Measurements from ENCODE around the gene ADAMTSL2. TPM values are rescaled to one million over a fixed set of nuclear protein-coding genes. Genes with fewer than 3 reads are reported as not detected.
A peak's percentile ranks its signal among the peaks of the same experiment; 100 is the strongest.

The ADAMTSL2 gene
- total RNA-seq, 2 experiments from 2014 or later, result 0.11 to 0.25 TPM

DNA sequence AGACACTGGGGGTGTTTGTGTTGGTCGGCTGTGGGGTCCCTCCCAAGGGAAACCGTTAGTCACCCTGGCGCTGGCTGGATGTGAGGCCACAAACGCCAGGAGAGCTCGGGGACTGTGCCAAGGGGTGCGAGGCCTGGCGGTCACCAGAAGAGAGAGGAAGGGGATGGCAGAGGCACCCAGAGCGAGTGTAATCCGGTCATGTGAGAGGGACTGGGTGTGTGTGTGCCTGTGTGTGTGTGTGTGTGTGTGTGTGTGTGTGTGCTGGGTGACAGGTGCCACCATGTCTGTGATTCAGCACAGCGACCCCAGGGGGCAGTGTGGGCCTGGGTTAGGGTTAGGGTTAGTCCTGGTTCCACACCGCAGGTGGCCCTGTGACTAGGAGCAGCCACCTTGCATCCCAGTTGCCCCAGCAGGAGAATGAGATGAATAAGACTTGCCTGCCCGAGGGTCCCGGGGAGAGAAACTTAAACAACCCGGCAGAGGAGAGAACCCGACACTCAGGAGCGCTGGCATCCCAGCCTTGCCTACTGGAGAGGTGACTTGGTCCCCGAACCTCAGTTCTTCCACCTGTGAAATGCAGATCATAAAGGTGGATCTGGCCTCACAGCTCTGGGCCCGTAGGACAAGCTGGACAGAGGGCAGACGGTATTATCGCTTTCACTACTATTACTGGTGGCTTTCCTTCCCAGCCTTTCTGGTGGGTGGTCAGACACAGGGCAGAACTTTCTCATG lies 1.4 kb upstream of the ADAMTSL2 start:
- POLR2A ChIA-PET, result no interaction called here
- Mint-ChIP-seq H3K9me3 (no peaks in the 10 kb centered on the region), H3K4me1 (ENCODE audit: low read depth) (peaks cover 12% of the 10 kb centered on the region), H3K36me3 (ENCODE audit: low read depth) (no peaks in the 10 kb centered on the region), H3K27ac (no peak overlapping the region), H3K4me3 (no peak overlapping the region), H3K27me3 (peaks cover 5% of the 10 kb centered on the region)
- CTCF ChIA-PET, result interaction anchor here (0.7 to 2.4 kb wide), 9 partner anchors 10 to 210 kb away, joined by 3 to 15 read pairs (median 3); no protein-coding TSS in a partner anchor
- peak; percentile 85 for ATAC-seq
- DNase-seq, result peak; percentile 87
- TF ChIP-seq, protein P1, sequence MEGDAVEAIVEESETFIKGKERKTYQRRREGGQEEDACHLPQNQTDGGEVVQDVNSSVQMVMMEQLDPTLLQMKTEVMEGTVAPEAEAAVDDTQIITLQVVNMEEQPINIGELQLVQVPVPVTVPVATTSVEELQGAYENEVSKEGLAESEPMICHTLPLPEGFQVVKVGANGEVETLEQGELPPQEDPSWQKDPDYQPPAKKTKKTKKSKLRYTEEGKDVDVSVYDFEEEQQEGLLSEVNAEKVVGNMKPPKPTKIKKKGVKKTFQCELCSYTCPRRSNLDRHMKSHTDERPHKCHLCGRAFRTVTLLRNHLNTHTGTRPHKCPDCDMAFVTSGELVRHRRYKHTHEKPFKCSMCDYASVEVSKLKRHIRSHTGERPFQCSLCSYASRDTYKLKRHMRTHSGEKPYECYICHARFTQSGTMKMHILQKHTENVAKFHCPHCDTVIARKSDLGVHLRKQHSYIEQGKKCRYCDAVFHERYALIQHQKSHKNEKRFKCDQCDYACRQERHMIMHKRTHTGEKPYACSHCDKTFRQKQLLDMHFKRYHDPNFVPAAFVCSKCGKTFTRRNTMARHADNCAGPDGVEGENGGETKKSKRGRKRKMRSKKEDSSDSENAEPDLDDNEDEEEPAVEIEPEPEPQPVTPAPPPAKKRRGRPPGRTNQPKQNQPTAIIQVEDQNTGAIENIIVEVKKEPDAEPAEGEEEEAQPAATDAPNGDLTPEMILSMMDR (IDR thresholded peaks at IDR 0.05), result peak; percentile 55
- intact Hi-C loops (cut with micrococcal nuclease), result loop anchor here (10.0 kb wide), 1 partner anchor 192 kb away; no protein-coding TSS in a partner anchor

DNA sequence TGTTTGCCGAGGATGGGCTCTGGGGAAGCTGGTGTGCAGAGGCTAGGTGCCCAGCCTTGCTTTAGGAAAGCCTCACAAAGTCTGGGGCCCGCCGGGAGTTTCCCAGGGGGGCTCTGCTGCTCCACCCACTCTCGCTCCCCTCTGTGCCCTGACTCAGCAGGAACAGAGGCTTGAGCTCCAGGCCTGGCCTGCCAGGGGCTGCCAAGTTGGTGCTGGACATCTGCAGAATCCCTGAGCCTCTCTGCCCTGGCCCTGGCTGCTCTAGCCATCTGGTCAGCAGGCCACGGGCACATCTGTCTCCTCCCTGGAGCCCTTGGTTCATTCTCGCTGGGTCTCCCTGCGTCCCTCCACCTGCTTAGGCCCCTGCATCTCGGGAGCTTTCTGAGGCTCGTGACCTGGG lies 647 bp upstream of the ADAMTSL2 start:
- H3K36me3 Mint-ChIP-seq (ENCODE audit: low read depth), result no peaks in the 10 kb centered on the region
- no peaks in the 10 kb centered on the region for H3K9me3 Mint-ChIP-seq
- TF ChIP-seq, protein P1 (IDR thresholded peaks at IDR 0.05), result no peak
- intact Hi-C loops (cut with micrococcal nuclease), result loop anchor here (10.0 kb wide), 1 partner anchor 191 kb away; no protein-coding TSS in a partner anchor
- POLR2A ChIA-PET, result no interaction called here
- ATAC-seq (no peak), DNase-seq (peak; percentile 24)
- H3K27me3 Mint-ChIP-seq, result peaks cover 5% of the 10 kb centered on the region
- H3K4me1 Mint-ChIP-seq (ENCODE audit: low read depth), result peaks cover 12% of the 10 kb centered on the region
- no peak overlapping the region for H3K4me3 Mint-ChIP-seq
- no peak overlapping the region for H3K27ac Mint-ChIP-seq
- CTCF ChIA-PET, result interaction anchor here (0.7 to 2.4 kb wide), 9 partner anchors 10 to 209 kb away, joined by 3 to 15 read pairs (median 3); no protein-coding TSS in a partner anchor

DNA sequence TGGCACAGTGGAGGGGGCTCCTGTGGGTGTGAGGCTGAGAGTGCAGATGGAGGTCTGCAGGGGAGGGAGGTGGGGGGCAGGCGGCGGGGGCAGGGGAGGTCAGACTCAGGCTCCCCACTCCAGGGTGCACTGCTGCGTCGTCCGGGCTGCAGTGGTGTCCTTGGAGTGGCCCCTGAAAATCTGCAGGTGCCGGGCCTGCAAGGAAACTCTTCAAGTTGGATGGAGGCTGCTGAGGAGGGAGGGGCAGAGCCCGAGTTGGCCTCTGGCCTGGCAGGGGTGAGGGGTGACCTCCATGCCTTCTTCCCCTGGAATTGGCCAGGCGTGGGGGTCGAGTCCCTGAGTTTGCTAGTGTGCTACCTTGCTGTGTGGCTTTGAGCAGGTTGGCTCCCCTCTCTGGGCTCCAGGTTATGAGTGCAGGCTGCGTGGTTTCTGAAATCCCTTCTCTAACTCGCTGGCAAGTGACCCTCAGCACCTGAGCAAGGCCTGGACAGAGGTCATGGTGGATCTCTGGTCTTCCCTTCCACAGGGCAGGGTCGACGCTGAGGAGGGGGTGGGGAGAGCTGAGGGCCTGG lies 888 bp downstream of the ADAMTSL2 start:
- no peak overlapping the region for H3K27ac Mint-ChIP-seq
- no peak overlapping the region for H3K4me3 Mint-ChIP-seq
- no peaks in the 10 kb centered on the region for H3K9me3 Mint-ChIP-seq
- H3K27me3 Mint-ChIP-seq, result peaks cover 10% of the 10 kb centered on the region
- H3K4me1 Mint-ChIP-seq (ENCODE audit: low read depth), result peaks cover 14% of the 10 kb centered on the region
- POLR2A ChIA-PET, result interaction anchor here (1.0 kb wide), 1 partner anchor 13 kb away, joined by 3 read pairs; no protein-coding TSS in a partner anchor
- DNase-seq, result no peak
- H3K36me3 Mint-ChIP-seq (ENCODE audit: low read depth), result no peaks in the 10 kb centered on the region
- no peak for ATAC-seq
- intact Hi-C loops (cut with micrococcal nuclease), result loop anchor here (10.0 kb wide), 1 partner anchor 189 kb away; no protein-coding TSS in a partner anchor
- TF ChIP-seq, protein P1 (IDR thresholded peaks at IDR 0.05), result no peak
- CTCF ChIA-PET, result interaction anchor here (2.3 kb wide), 1 partner anchor 8 kb away, joined by 7 read pairs; no protein-coding TSS in a partner anchor

DNA sequence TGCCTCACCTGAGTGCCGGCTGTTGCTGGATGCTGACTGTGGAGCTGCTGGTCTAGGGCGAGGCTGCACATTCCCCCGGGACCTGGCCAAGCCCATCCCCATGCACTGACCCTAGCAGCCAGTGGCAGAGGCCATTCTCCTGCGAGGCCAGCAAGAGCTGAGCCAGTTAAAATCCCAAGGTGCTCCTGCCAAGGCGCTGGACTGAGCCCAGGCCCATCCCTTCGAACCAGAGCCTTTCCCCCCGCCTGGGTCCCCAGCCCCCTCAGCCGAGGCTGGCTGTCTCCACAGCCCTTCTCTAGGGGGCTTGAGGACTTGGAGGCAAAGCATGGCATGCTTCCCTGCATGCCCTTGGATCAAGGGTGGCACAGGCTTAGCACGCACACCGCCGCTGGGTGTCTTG lies 1.6 kb downstream of the ADAMTSL2 start:
- H3K27ac Mint-ChIP-seq, result no peak overlapping the region
- no peaks in the 10 kb centered on the region for H3K9me3 Mint-ChIP-seq
- CTCF ChIA-PET, result no interaction called here
- H3K4me1 Mint-ChIP-seq (ENCODE audit: low read depth), result peaks cover 14% of the 10 kb centered on the region
- peaks cover 10% of the 10 kb centered on the region for H3K27me3 Mint-ChIP-seq
- DNase-seq, result no peak
- TF ChIP-seq, protein P1 (IDR thresholded peaks at IDR 0.05), result no peak
- POLR2A ChIA-PET, result interaction anchor here (0.7 to 1.3 kb wide), 2 partner anchors 16 to 29 kb away, joined by 3 read pairs; no protein-coding TSS in a partner anchor
- no peak overlapping the region for H3K4me3 Mint-ChIP-seq
- no peak for ATAC-seq
- no peaks in the 10 kb centered on the region for H3K36me3 Mint-ChIP-seq (ENCODE audit: low read depth)
- intact Hi-C loops (cut with micrococcal nuclease), result loop anchor here (10.0 kb wide), 1 partner anchor 189 kb away; no protein-coding TSS in a partner anchor

Measured in activated CD8-positive, alpha-beta T cell treated with anti-CD3 and anti-CD28 coated beads for 36 hours (primary cell).